Measurements from ENCODE around the gene MRGPRF. TPM values are rescaled to one million over a fixed set of nuclear protein-coding genes. Genes with fewer than 3 reads are reported as not detected.
A peak's percentile ranks its signal among the peaks of the same experiment; 100 is the strongest.
"Not testable (repeated sequence)": the region's sequence is repeated elsewhere in the genome, so short reads cannot be mapped to it uniquely, and the experiment has no call there.

Gene MRGPRF
- total RNA-seq, 2 donors from 2014 or later, result 3.0 to 17.9 TPM

GRCh38 chr11:69002110-69002569, 10.9 kb downstream of the MRGPRF start:
- Histone ChIP-seq H3K4me1 (no peaks in the 10 kb centered on the region), H3K27me3 (no peaks in the 10 kb centered on the region), H3K36me3 (no peaks in the 10 kb centered on the region), H3K9me3 (no peaks in the 10 kb centered on the region), H3K27ac (peak overlapping the region; percentile 17), H3K4me3 (no peak overlapping the region), H3K9ac (ENCODE audit: low read depth in 2 of 2, low read length in 2 of 2) (peak overlapping the region in 1 of 2 donors; percentile 40)
- intact Hi-C loops (cut with DNase I), result no loop called here
- peak; percentile 16 for DNase-seq
- TF ChIP-seq, protein P1, sequence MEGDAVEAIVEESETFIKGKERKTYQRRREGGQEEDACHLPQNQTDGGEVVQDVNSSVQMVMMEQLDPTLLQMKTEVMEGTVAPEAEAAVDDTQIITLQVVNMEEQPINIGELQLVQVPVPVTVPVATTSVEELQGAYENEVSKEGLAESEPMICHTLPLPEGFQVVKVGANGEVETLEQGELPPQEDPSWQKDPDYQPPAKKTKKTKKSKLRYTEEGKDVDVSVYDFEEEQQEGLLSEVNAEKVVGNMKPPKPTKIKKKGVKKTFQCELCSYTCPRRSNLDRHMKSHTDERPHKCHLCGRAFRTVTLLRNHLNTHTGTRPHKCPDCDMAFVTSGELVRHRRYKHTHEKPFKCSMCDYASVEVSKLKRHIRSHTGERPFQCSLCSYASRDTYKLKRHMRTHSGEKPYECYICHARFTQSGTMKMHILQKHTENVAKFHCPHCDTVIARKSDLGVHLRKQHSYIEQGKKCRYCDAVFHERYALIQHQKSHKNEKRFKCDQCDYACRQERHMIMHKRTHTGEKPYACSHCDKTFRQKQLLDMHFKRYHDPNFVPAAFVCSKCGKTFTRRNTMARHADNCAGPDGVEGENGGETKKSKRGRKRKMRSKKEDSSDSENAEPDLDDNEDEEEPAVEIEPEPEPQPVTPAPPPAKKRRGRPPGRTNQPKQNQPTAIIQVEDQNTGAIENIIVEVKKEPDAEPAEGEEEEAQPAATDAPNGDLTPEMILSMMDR (IDR thresholded peaks at IDR 0.05), result no peak

DNA sequence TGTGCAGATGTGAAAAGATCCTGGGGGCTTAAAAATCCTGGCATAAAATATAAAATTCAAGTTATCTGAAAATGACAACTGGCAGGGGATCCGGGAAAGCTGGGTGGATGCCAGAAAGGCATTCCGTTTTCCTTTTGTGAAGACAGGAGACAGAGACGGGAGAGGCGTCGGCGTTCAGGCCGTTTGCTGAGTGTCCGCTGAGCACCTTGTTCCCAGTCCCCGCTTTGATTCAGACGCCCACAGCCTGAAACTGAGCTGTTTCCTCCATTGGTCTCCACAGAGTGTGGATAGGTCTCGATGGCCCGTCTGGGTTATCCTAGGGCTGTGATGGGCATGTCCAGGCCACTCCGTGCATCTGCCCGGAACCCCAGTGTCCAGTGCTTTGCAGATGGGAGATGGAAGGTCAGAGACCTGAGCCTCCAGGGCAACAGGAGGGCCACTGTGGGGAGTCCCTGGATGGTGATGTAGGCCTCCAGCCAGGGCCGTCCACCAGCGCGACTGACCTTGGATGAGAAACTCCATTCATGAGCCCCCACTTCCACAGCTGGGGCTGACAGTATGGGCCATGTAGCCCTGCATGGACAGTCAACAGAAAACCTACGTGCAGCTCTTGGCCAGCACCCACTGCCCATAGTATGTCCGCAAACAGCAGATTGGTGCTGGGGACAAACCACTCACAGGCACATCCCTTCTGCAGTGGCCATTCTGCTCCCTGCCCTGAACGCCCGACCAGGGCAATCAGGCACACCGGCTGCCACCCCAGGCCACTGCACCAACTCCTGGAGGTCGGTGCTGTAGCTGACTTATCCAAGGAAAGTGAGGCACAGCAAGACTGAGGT, 11.6 kb downstream of the MRGPRF start:
- Histone ChIP-seq H3K9me3 (no peaks in the 10 kb centered on the region), H3K27ac (peak overlapping the region; percentile 44), H3K27me3 (no peaks in the 10 kb centered on the region), H3K4me3 (no peak overlapping the region), H3K36me3 (no peaks in the 10 kb centered on the region), H3K4me1 (no peaks in the 10 kb centered on the region), H3K9ac (ENCODE audit: low read depth in 2 of 2, low read length in 2 of 2) (peak overlapping the region in 1 of 2 donors; percentile 40)
- TF ChIP-seq, protein P1 (IDR thresholded peaks at IDR 0.05), result no peak
- intact Hi-C loops (cut with DNase I), result no loop called here
- DNase-seq, result no peak

- Histone ChIP-seq H3K36me3 (no peaks in the 10 kb centered on the region), H3K4me3 (no peak overlapping the region), H3K9ac (ENCODE audit: low read depth in 2 of 2, low read length in 2 of 2) (peak overlapping the region in 1 of 2 donors; percentile 29), H3K27ac (peak overlapping the region; percentile 44), H3K27me3 (no peaks in the 10 kb centered on the region), H3K4me1 (no peaks in the 10 kb centered on the region), H3K9me3 (no peaks in the 10 kb centered on the region)
- TF ChIP-seq, protein P1 (IDR thresholded peaks at IDR 0.05), result no peak
- intact Hi-C loops (cut with DNase I), result no loop called here
- peak; percentile 30 for DNase-seq
Measured at GRCh38 chr11:69000831-69001242, 12.2 kb downstream of the MRGPRF start.

- Histone ChIP-seq H3K9ac (ENCODE audit: low read depth in 2 of 2, low read length in 2 of 2) (no peak overlapping the region), H3K4me1 (no peaks in the 10 kb centered on the region), H3K27me3 (no peaks in the 10 kb centered on the region), H3K4me3 (no peak overlapping the region), H3K9me3 (no peaks in the 10 kb centered on the region), H3K36me3 (no peaks in the 10 kb centered on the region), H3K27ac (peak overlapping the region; percentile 53)
- no peak for DNase-seq
- TF ChIP-seq, protein P1 (IDR thresholded peaks at IDR 0.05), result no peak
- intact Hi-C loops (cut with DNase I), result no loop called here
Measured at GRCh38 chr11:69000391-69000790, 12.7 kb downstream of the MRGPRF start.

GRCh38 chr11:68999748-69000355, 13.2 kb downstream of the MRGPRF start:
- H3K27me3 ChIP-seq; intact Hi-C loops (cut with DNase I); H3K4me1 ChIP-seq; H3K9ac ChIP-seq (ENCODE audit: low read depth in 2 of 2, low read length in 2 of 2); H3K36me3 ChIP-seq; H3K4me3 ChIP-seq; H3K9me3 ChIP-seq: not testable (repeated sequence)
- peak overlapping the region; percentile 53 for H3K27ac ChIP-seq
- DNase-seq, result peak; percentile 7
